Measurements from ENCODE around the gene TUBGCP4. TPM values are rescaled to one million over a fixed set of nuclear protein-coding genes. Genes with fewer than 3 reads are reported as not detected.

The TUBGCP4 gene
- total and polyA plus RNA-seq, 9 of the 15 experiments (the other 6 are each of a cell fraction or from before 2014, with no cell fraction given) = 10.7 to 50.2 (median 29.6) TPM

GRCh38 chr15:43329960-43330779 is 40.7 kb upstream of the TUBGCP4 start, which contains the start of gene LCMT2 (continued):
- TF ChIP-seq, protein P1, sequence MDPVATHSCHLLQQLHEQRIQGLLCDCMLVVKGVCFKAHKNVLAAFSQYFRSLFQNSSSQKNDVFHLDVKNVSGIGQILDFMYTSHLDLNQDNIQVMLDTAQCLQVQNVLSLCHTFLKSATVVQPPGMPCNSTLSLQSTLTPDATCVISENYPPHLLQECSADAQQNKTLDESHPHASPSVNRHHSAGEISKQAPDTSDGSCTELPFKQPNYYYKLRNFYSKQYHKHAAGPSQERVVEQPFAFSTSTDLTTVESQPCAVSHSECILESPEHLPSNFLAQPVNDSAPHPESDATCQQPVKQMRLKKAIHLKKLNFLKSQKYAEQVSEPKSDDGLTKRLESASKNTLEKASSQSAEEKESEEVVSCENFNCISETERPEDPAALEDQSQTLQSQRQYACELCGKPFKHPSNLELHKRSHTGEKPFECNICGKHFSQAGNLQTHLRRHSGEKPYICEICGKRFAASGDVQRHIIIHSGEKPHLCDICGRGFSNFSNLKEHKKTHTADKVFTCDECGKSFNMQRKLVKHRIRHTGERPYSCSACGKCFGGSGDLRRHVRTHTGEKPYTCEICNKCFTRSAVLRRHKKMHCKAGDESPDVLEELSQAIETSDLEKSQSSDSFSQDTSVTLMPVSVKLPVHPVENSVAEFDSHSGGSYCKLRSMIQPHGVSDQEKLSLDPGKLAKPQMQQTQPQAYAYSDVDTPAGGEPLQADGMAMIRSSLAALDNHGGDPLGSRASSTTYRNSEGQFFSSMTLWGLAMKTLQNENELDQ (CRISPR knock-in tag; IDR thresholded peaks at IDR 0.05; ENCODE audit: borderline replicate concordance) = no peak
- no peak for TF ChIP-seq THRA (IDR thresholded peaks at IDR 0.05)
- no peak for TF ChIP-seq ARID1B (IDR thresholded peaks at IDR 0.05)
- no peak for TF ChIP-seq BRD9 (IDR thresholded peaks at IDR 0.05; ENCODE audit: low read depth, partially characterized antibody)
- 0 out of 2 replicates have a peak, but pooled peaks have one; percentile 31 for TF ChIP-seq SAFB (IDR thresholded peaks at IDR 0.05; ENCODE audit: borderline replicate concordance, low read depth, low read length)
- no peak; the same call in 1 of the 2 replicates for TF ChIP-seq HINFP (tag; conservative IDR thresholded peaks at IDR 0.05; ENCODE audit: low read depth)
- TF ChIP-seq HNRNPH1 (optimal IDR thresholded peaks at IDR 0.05; ENCODE audit: low read depth, low read length) = no peak
- peak; percentile 38; the same call in 1 of the 2 replicates for TF ChIP-seq NFRKB (IDR thresholded peaks at IDR 0.05; ENCODE audit: low read depth)
- TF ChIP-seq, protein P2, sequence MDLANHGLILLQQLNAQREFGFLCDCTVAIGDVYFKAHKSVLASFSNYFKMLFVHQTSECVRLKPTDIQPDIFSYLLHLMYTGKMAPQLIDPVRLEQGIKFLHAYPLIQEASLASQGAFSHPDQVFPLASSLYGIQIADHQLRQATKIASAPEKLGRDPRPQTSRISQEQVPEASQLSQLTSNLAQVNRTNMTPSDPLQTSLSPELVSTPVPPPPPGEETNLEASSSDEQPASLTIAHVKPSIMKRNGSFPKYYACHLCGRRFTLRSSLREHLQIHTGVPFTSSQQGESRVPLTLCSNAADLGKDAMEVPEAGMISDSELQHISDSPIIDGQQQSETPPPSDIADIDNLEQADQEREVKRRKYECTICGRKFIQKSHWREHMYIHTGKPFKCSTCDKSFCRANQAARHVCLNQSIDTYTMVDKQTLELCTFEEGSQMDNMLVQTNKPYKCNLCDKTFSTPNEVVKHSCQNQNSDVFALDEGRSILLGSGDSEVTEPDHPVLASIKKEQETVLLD (IDR thresholded peaks at IDR 0.05) = peak; percentile 72
- TF ChIP-seq ATF1 (CRISPR knock-in tag; IDR thresholded peaks at IDR 0.05) = no peak
- peak; percentile 95 for TF ChIP-seq ATF1 (tag; IDR thresholded peaks at IDR 0.05)
- peak; percentile 74 for TF ChIP-seq TEAD4 (IDR thresholded peaks at IDR 0.05; ENCODE audit: low read length)
- no peak for TF ChIP-seq TEAD4 (CRISPR knock-in tag; IDR thresholded peaks at IDR 0.05; ENCODE audit: borderline replicate concordance)
- TF ChIP-seq MXI1 (IDR thresholded peaks at IDR 0.05; ENCODE audit: low read depth, low read length) = 0 out of 2 replicates have a peak, but pooled peaks have one; percentile 11
- no peak for TF ChIP-seq PBX2 (CRISPR knock-in tag; IDR thresholded peaks at IDR 0.05; ENCODE audit: low read depth)
- no peak for TF ChIP-seq PBX2 (tag; conservative IDR thresholded peaks at IDR 0.05; ENCODE audit: low read depth)
- TF ChIP-seq NCOA6 (IDR thresholded peaks at IDR 0.05) = no peak
- TF ChIP-seq ARID2 (IDR thresholded peaks at IDR 0.05) = no peak

Data from K562 (cell line).